Measurements from ENCODE around the gene FBP1. TPM values are rescaled to one million over a fixed set of nuclear protein-coding genes. Genes with fewer than 3 reads are reported as not detected.

Gene FBP1
- total RNA-seq, 1 experiment from 2014 or later: 1.9 TPM

- H3K23me2 ChIP-seq (ENCODE audit: insufficient read length, low read depth, low read length, poor library complexity, severe bottlenecking): no peaks in the 10 kb centered on the region
- no peaks in the 10 kb centered on the region for H3K9me3 ChIP-seq (ENCODE audit: control insufficient read depth, low read depth, low read length)
- H3K9ac ChIP-seq (ENCODE audit: extremely low read depth, insufficient read length, low read length): no peak overlapping the region
- H3K4me2 ChIP-seq (ENCODE audit: insufficient read depth, insufficient read length, low read length): peak overlapping the region; percentile 1
- no peaks in the 10 kb centered on the region for H3K79me2 ChIP-seq (ENCODE audit: insufficient read depth, low read length)
- H4K5ac ChIP-seq (ENCODE audit: insufficient read length, low read depth, low read length): no peak overlapping the region
- H3K79me1 ChIP-seq (ENCODE audit: insufficient read depth, low read depth, low read length, poor library complexity, severe bottlenecking): no peaks in the 10 kb centered on the region
- peak overlapping the region in 1 of 3 experiments; percentile 29; a peak in 3 of 7 replicates for H3K27ac Mint-ChIP-seq
- TF ChIP-seq, protein P1, sequence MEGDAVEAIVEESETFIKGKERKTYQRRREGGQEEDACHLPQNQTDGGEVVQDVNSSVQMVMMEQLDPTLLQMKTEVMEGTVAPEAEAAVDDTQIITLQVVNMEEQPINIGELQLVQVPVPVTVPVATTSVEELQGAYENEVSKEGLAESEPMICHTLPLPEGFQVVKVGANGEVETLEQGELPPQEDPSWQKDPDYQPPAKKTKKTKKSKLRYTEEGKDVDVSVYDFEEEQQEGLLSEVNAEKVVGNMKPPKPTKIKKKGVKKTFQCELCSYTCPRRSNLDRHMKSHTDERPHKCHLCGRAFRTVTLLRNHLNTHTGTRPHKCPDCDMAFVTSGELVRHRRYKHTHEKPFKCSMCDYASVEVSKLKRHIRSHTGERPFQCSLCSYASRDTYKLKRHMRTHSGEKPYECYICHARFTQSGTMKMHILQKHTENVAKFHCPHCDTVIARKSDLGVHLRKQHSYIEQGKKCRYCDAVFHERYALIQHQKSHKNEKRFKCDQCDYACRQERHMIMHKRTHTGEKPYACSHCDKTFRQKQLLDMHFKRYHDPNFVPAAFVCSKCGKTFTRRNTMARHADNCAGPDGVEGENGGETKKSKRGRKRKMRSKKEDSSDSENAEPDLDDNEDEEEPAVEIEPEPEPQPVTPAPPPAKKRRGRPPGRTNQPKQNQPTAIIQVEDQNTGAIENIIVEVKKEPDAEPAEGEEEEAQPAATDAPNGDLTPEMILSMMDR (conservative IDR thresholded peaks at IDR 0.05): no peak
- peaks cover 4% of the 10 kb centered on the region; the same call in 1 of the 2 replicates for H3K4me1 ChIP-seq (ENCODE audit: insufficient read depth, low read length)
- no peak for DNase-seq
- H3K56ac ChIP-seq (ENCODE audit: insufficient read length, low read depth, low read length): no peak overlapping the region
- no peak overlapping the region for H2AK5ac ChIP-seq (ENCODE audit: insufficient read length, low read length)
- H2BK120ac ChIP-seq (ENCODE audit: low read depth, low read length, poor library complexity, severe bottlenecking): no peak overlapping the region
- H4K20me1 ChIP-seq (ENCODE audit: control insufficient read depth, insufficient read depth, insufficient read length): no peaks in the 10 kb centered on the region
- H2BK15ac ChIP-seq (ENCODE audit: low read depth, low read length): no peak overlapping the region
- no peak overlapping the region for H2AFZ ChIP-seq (ENCODE audit: low read length)
- H3T11ph ChIP-seq (ENCODE audit: low read length): no peak overlapping the region
- no CpG with 5 or more reads among the region's 8 CpGs for WGBS (ENCODE audit: extremely low coverage, insufficient read length, low lambda C conversion rate)
- H3K4ac ChIP-seq (ENCODE audit: low read depth, low read length): no peak overlapping the region
- H3K27me3 Mint-ChIP-seq (ENCODE audit: low read depth): peaks cover 39% of the 10 kb centered on the region
- H3K4me3 Mint-ChIP-seq: no peak overlapping the region; a peak in 1 of 5 replicates
- H2BK5ac ChIP-seq (ENCODE audit: insufficient read length, low read length): no peak overlapping the region
- no peak overlapping the region for H4K91ac ChIP-seq (ENCODE audit: insufficient read length, low read depth, low read length)
- H3K9me3 Mint-ChIP-seq: no peaks in the 10 kb centered on the region; a peak in 1 of 5 replicates
- H3K27ac ChIP-seq (ENCODE audit: insufficient read length, low read depth, low read length): no peak overlapping the region
- no peak overlapping the region for H4K8ac ChIP-seq (replicated peaks; ENCODE audit: insufficient read length, low read depth, low read length)
- H3K4me1 Mint-ChIP-seq: peaks cover 36 to 49% of the 10 kb centered on the region in 2 experiments
- H3K14ac ChIP-seq (ENCODE audit: insufficient read depth, low read length): no peak overlapping the region
- no peaks in the 10 kb centered on the region; the same call in 1 of the 2 replicates for H3K27me3 ChIP-seq (ENCODE audit: insufficient read depth, low read length)
- H3K36me3 Mint-ChIP-seq (ENCODE audit: insufficient read depth in 1 of 3, low read depth in 3 of 3): no peaks in the 10 kb centered on the region
- no peak overlapping the region for H2BK12ac ChIP-seq (ENCODE audit: insufficient read length, low read depth, low read length)
- no peak overlapping the region for H3K18ac ChIP-seq (ENCODE audit: insufficient read length, low read depth, low read length)
- no peak overlapping the region for H3K23ac ChIP-seq (ENCODE audit: insufficient read length, low read depth, low read length)
- H2BK20ac ChIP-seq (ENCODE audit: low read depth, low read length, poor library complexity, severe bottlenecking): no peak overlapping the region
Observed at GRCh38 chr9:94631599-94631998, 7.7 kb downstream of the FBP1 start.

Measured in H9 (cell line).